ENCODE data around the gene MPPE1.
"Not testable (repeated sequence)": the region's sequence is repeated elsewhere in the genome, so short reads cannot be mapped to it uniquely, and the experiment has no call there.

The MPPE1 gene, protein sequence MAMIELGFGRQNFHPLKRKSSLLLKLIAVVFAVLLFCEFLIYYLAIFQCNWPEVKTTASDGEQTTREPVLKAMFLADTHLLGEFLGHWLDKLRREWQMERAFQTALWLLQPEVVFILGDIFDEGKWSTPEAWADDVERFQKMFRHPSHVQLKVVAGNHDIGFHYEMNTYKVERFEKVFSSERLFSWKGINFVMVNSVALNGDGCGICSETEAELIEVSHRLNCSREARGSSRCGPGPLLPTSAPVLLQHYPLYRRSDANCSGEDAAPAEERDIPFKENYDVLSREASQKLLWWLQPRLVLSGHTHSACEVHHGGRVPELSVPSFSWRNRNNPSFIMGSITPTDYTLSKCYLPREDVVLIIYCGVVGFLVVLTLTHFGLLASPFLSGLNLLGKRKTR

GRCh38 chr18:11908182-11909060 is at the start of gene MPPE1:
Gene MPPE1 (minus strand): TSS chr18:11908317. CDS start chr18:11897264, 11,053 bp downstream.
- peak; percentile 95 for DNase-seq

DNA sequence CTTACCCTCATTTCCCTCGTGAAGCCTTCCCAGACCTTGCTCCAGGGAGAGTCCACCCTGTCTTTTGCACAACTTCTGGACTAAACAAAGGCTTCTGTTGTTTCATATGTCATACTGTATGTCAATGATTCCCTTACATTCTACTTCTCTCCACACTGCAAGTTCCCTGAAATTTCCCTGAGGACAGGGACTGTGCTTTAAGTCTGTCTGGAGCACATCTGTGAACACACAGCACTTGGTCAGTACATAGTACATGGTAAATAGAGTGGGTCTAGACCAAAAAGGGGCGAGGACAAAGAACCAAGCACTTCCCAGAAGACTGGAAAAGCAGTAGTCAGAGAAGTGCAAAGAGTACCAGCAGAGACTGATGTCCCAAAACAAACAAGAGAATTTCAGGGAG is 49.5 kb upstream of the MPPE1 start:
- DNase-seq = no peak

GRCh38 chr18:11956371-11957308 is 48.5 kb upstream of the MPPE1 start:
- no peak for DNase-seq

GRCh38 chr18:11955239-11956029 is 47.3 kb upstream of the MPPE1 start:
- DNase-seq = no peak

DNA sequence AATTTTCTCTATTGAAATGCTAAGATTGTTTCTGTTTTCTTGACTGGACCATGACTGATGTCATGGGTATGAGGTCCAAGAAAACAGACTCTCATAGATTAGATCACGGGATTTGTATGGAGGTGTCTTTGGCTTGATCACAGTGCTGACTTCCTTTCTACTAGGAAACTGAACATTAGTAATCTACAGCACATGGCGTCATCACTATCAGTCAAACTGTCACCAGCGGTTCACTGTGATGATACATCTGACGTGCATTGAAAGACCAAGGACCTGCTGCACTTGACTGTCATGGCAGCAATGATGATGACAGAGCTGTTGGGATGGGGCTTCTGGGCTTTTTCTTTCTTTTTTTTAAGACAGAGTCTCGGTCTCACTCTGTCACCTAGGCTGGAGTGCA is 45.0 kb upstream of the MPPE1 start:
- DNase-seq = no peak

- DNase-seq = no peak
Measured at GRCh38 chr18:11951390-11951851, 43.3 kb upstream of the MPPE1 start.

DNA sequence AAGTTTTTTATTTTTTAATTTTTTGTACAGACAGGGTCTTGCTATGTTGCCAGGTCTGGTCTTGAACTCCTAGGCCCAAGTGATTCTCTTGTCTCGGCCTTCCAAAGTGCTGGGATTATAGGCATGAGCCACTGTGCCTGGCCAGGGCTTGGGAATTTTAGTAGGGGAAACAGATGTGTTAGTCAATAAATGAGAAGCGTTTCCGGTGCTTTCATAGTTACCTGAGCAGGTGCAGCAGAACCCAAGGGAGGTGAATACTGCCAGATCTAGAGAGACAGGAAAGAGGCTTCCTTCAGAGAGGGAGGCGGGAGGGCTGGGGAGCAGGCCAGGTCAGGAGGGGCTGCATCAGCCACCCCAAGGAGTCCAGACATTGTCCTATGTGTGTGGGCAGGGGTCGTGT is 42.7 kb upstream of the MPPE1 start:
- no peak for DNase-seq

- no peak for DNase-seq
Measured at GRCh38 chr18:11948852-11949523, 40.9 kb upstream of the MPPE1 start.

DNA sequence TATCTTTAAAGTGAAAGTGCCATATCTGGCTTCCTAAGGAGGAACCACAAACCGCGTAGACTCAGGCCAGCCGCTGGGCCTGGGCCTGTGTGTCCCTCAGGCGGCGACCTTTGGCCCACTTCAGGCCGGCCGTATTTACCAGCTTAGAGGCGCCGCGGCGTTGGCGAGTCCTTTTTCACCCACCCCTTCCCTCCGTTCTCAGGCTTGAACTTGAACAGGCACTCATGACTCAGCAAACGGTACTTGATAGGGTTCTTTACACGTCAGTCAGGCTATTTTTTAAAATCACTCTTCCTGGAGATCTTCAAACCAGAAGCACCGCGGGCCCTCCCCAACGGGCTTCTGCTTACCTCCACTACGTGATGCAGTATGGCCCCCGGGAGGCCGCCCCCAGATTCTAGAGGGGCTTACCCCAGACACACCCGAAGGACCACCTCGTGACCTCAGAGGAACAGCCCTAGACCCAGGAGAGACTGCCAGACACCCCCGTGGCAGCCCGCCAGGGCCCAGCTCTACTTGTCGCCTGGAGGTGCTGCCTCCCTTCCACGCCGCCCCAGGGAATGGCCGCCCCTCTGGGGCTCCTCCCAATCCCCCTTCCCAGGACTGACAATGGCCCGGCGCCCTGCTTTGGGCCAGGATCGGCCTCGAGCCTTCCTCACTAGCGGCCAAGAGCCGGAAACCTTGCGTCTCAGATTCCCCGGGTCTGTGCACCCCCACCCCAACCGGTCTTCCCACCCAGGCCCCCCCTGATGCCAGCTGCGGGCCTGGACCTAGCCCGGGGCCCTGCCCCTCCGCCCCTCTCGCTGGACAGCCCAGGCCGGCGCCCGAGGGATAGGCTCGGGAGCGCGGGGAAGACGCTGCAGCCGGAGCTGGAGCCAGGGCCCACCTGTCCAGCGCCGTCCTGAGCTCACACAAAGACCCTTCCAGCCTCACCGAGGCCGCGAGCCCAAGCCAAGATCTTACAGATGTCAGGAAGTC is 39.4 kb upstream of the MPPE1 start:
- peak; percentile 91 for DNase-seq

GRCh38 chr18:11946756-11947155 is 38.6 kb upstream of the MPPE1 start:
- DNase-seq = no peak

DNA sequence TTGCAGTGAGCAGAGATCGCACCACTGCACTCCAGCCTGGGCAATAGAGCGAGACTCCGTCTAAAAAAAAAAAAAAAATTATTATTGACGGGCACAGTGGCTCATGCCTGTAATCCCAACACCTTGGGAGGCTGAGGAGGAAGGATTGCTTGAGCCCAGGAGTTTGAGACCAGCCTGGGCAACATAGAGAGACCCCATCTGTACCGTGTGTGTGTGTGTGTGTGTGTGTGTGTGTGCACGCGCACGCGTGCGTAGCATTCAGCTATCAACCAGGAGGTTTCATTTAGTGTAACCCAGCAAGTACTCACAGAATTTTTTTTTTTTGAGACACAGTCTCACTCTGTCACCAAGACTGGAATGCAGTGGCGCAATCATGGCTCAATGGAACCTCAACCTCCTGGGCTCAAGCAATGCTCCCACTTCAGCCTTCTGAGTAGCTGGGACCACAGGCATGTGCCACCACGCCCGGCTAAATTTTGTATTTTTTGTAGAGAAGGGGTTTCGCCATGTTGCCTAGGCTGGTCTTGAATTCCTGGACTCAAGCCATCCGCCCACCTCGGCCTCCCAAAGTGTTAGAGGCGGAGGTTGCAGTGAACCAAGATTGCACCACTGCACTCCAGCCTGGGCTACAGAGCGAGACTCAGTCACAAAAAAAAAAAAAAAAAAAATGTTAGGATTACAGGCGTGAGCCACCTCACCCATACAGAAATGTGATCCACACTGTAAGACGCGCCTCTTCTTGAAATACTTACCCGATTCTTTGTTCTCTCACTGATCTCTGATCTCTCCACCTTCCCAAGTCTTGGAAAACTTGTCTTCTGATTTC is 37.9 kb upstream of the MPPE1 start:
- not testable (repeated sequence) for DNase-seq

DNA sequence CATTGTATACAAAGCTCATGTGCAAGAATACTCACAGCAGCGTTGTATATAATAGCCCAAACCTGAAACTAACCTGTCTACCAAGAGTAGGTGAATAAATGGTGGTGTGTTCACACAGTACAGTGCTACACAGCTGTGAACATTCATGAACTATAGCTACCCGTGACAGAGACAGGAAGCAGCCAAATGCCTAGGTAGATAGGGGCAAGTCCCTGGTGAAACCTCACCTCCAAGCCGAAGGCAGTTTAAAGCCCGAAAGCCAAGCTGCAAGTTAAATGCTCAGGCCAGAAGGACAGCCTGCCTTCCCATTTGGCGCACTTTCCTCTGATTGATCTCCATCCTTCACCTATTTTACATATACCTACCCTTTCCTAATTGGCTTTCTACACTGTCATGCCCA is 36.7 kb upstream of the MPPE1 start:
- DNase-seq = no peak

GRCh38 chr18:11944252-11944651 is 36.1 kb upstream of the MPPE1 start:
- no peak for DNase-seq

DNA sequence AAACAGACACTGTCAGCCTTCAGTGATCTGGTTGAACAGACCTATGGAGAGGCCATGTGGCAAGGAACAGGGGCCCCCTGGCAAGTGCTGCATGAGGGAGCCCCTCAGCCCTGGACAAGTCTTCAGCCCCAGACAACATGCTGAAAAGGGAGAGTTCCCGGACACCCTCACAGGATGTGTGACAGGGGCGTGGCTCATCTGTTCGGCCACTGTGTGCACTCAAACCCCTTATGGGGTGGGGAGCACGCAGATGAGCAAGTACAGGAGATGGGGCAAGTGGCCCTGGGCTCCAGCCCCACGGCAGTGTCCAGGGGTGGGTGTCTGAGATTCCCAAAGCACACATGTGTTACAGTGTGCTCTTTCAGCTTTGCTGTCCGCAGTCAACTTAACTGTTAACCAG is 35.4 kb upstream of the MPPE1 start:
- no peak for DNase-seq

GRCh38 chr18:11940956-11941355 is 32.8 kb upstream of the MPPE1 start:
- DNase-seq = no peak

DNA sequence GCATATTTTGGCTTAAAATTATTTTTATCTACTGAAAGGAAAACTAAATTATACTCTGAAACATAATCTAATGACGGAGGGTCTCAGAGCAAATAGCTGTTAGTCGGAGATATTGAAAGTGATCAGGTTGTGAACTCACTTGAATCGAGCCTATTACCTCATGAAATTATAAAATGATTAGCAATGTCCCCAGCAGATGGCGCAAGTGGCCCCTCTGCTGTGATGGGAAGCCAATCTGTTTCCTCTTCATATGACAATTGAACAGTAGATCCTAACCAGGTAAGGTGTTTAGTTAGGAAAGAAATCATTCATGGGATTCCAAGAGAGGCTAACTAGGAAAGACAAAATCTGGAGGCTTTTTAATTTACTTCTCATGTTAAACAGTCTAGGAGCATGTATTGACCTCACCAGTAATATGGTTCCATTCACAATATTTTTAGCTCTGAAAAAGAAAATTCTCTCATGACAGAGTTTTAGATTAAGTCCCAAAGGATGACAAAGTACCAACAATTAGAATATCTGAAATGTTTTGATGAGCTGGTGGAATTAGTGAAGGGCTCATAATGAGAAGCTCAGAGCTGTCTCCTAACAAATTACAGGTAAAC is 29.9 kb upstream of the MPPE1 start:
- peak; percentile 81 for DNase-seq

DNA sequence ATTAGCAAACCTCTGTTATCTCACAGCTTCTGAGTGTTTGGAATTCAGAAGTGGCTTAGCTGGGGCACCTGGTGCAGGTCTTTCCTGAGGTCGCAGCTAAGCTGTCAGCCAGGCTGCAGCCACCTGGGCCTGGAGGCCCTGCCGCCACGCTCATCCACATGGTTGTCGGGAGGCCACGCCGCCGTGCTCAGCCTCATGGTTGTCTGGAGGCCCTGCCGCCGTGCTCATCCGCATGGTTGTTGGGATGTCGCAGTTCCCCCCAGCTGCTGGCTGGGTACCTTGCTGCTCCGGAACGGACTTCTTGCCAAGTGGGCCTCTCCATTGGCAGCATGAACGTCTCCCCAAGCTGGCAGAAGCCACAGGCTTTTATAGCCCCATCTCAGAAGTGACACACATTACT is 24.3 kb upstream of the MPPE1 start:
- DNase-seq = no peak

- DNase-seq = no peak
Measured at GRCh38 chr18:11927497-11927896, 19.4 kb upstream of the MPPE1 start.

All from RPMI8226 (cell line).